HG03575 (cell line): Measurements from ENCODE around the gene SYNE2.

Experiments
- ATAC-seq: cut with Tn5 transposase; IDR thresholded peaks from one replicate; pipeline ENCODE4 v1.9.1; 2021; ENCODE audit not compliant: unreplicated experiment, insufficient number of reproducible peaks, low FRiP score; ENCODE audit errors: extremely low read depth

SYNE2 gene

GRCh38 chr14:63940387-63940786, 87.6 kb downstream of the SYNE2 start:
- no peak for ATAC-seq

GRCh38 chr14:63941023-63941422, 88.2 kb downstream of the SYNE2 start:
- ATAC-seq: no peak

DNA sequence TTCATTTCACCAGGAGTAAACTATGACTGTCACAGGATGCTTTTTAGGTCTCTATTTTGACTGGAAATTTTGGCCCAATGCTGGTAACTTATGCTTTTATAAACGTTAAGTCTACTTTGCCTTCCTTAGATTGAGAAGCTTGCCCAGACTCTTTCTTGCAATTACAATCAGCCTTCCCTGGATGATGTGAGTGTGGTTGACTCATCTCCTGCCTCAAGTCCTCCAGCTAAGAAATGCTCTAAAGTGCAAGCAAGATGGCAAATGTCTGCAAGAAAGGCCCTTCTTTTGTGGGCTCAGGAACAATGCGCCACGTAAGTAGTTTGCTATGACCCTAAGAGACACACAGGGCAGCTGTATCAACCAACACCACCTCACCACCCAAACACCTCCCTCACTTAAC, 96.9 kb downstream of the SYNE2 start:
- ATAC-seq: no peak

DNA sequence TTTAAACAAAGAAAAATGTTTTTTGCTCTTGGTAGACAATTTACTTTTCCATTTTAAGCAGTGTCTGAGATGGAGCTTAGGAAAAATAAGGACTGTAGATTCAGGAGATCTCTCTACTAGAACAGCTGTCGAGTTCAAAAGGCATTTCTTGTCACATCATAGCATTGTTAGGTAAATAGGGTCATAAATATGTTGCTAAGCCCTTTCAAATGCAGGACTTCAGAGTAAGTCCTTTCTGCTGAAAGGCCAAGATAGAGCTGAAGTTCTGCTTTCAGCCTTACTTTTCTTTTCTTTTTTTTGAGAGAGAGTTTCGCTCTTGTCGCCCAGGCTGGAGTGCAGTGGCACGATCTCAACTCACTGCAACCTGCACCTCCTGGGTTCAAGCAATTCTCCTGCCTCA, 98.2 kb downstream of the SYNE2 start:
- no peak for ATAC-seq

DNA sequence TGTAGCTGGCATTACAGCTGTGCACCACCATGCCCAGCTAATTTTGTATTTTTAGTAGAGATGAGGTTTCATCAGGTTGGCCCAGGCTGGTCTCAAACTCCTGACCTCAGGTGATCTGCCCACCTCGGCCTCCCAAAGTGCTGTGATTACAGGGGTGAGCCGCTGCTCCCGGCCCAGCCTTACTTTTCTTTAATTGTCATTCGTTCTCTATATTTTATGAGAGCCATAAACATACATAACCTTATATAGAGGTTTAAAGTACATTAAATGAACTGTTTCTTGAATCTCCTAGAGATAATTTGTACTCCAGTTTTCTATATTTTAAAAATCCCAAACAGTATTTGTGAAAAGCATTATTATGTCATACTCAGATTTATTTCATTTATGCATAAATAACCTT, 98.6 kb downstream of the SYNE2 start:
- ATAC-seq: no peak

DNA sequence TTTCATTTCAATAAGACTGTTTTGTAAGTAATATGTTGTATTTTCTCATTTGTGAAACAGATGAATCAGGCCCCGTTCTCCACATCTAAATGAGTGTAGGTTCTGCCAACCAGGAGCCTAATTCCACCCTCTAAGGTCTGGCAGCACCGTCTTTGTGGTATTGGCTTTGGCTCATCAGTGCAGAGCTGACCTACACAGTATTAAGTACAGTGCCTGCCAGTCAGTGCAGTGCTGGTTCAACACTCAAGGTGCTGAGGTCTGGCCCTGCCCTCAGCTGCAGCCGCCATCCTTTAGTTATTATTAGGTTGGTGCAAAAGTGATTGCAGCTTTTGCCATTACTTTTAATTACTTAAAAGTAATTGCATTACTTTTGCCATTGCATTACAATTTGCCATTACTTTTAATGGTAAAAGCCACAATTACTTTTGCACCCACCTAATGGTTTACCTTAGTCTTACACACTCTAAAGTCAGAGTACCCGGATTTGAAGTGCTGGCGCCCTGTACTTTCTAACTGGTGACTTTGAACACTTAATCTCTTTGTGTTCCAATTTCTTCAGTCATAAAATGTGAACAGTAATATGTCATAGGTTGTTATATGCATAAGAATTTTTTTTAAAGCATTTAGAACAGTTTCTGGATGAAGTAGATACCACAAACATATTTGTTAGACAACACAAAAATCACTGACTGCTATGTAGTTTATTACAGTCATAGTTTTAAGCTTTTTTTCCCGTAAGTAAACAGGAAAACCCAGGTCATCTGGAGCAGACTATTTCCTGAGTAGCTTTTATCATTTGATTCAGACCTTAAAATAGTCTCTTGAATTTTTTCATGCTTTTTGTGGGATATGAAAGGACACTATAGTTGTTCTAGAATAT, 99.5 kb downstream of the SYNE2 start:
- no peak for ATAC-seq

DNA sequence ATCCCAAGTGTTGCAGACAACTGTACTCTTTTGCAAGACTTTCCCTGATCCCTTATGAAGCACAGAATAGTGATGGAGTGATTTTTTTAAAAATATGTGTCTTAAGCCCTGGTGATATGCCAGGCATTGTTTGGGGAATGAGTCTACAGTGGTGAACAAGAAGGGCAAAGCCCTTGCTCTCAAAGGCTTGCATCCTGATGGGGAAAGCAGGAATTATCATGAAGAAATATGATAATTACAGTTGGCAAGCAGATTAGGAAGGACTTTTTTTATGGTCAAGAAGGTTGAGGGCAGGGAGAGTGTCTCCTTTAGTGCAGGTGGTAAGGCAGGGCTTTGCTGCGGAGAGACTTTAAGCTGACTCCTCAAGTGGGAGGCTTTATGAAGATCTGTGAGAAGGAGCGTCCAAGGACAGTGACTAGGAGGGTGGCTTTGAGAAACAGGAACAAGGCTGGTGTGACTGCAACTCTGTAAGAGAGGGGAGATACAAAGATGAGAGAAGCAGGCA, 100.2 kb downstream of the SYNE2 start:
- ATAC-seq: no peak

DNA sequence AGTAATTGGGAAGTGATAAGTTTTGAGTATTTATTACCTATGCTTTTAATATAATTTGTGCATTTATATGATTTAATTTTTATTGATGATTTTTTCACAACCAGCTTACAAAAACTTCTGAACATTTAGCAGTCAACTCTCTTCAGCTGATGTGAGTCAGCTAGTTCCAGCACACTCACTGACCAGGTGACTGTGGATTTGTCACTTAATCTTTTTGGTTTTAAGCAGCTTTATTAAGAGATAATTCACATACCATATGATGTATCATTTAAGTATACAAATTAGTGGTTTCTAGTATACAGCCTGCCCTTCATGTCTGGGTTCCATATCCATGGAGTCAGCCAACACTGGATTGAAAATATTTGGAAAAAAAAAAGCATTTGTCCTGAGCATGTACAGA, 103.5 kb downstream of the SYNE2 start:
- no peak for ATAC-seq

- ATAC-seq: no peak
These were observed 108.2 kb downstream of the SYNE2 start for GRCh38 chr14:63960926-63961567.

GRCh38 chr14:63962906-63963305, 110.1 kb downstream of the SYNE2 start:
- no peak for ATAC-seq

GRCh38 chr14:63963439-63963838, 110.6 kb downstream of the SYNE2 start:
- ATAC-seq: no peak

DNA sequence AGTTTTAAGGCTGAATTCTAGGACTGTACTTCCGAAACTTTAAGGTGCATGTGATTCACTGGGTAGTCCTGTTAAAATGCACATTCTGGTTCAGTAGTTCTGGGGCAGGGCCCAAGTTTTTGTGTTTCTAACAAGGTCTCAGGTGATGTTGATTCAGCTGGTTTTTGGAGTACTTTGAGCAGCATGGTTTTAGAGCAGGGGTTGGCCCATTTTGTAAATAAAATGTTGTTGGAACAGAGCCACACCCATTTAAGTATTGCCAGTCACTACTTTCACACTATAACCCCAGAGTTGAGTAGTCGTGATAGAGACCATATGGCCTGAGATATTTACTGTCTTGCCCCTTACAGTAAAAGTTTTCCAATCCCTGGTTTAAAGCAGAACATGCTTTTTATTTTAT, 111.3 kb downstream of the SYNE2 start:
- ATAC-seq: no peak

DNA sequence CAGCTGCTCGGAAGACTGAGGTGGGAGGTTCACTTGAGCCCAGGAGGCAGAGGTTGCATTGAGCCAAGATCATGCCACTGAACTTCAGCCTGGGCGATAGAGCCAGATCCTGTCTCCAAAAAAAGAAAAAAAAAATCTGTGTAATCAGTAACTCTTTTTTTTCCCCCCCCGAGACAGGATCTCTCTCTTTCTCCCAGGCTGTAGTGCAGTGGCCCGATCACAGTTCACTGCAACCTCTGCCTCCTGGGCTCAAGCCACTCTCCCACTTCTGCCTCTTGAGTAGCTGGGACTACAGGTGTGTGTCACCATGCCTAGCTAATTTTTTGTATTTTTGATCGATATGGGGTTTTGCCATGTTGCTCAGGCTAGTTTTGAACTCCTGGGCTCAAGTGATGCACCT, 113.6 kb downstream of the SYNE2 start:
- ATAC-seq: no peak

GRCh38 chr14:63972323-63972932, 119.6 kb downstream of the SYNE2 start:
- ATAC-seq: no peak

GRCh38 chr14:63974176-63974575, 121.4 kb downstream of the SYNE2 start:
- ATAC-seq: no peak

- no peak for ATAC-seq
These were observed 128.8 kb downstream of the SYNE2 start for GRCh38 chr14:63981569-63981968.

DNA sequence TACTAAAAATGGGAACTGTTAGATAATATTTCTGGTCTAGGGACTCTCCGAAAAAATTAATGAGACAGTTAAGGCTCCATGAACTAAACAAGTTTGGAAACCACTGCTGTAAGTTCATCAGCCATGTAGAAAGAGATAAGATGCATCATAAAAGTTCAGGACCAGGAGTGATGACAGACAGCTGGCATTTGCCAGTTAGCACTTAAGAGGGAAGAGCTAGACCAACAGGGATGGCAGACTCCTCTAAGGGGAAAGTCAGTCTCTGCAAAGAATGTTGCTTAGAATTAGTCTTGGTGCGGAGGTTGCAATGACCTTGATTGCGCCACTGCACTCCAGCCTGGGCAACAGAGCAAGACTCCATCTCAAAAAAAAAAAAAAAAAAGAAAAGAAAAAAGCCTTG, 129.4 kb downstream of the SYNE2 start:
- ATAC-seq: no peak

DNA sequence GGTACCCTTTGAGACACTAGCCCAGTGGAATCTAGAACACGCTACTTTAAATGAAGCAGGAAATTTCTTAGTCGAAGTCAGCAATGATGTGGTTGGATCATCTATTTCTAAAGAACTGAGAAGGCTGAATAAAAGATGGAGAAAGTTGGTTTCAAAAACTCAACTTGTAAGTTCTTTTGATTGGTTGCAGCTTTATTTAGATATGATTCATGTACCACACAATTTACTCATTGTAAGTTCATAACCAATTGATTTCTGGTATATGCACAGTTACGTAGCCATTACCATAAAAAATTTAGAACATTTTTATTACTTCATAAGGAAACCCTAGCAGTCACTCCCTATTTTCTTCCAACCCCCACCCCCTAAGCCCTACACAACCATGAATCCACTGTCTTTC, 129.8 kb downstream of the SYNE2 start:
- ATAC-seq: no peak

GRCh38 chr14:63986789-63987533, 134.2 kb downstream of the SYNE2 start:
- no peak for ATAC-seq
